B cell (primary cell): ENCODE measurements around the gene HLA-F. TPM values are rescaled to one million over a fixed set of nuclear protein-coding genes. Genes with fewer than 3 reads are reported as not detected.

Experiments
- ATAC-seq: fragments of 200-7000 bp; cut with Tn5 transposase; one replicate; pipeline ENCODE4 v1.10.0; 2021; ENCODE audit warnings: low read depth, mild to moderate bottlenecking, moderate number of reproducible peaks, moderate library complexity
- CTCF ChIA-PET: fragments of 350-600 bp; sonication (Branson Sonifier 250); formaldehyde crosslinking; loops from one replicate; lab custom pipeline; 2021; ENCODE audit warnings: antibody characterized with exemption, inconsistent platforms; lab: Charles Lee
- POLR2A ChIA-PET: fragments of 350-600 bp; sonication (Branson Sonifier 250); formaldehyde crosslinking; loops from one replicate; lab custom pipeline; 2021; ENCODE audit warnings: antibody characterized with exemption; lab: Charles Lee
- DNase-seq: peaks from one replicate; pipeline ENCODE4 v3.0.0; 2013
- H2AFZ ChIP-seq: 2 replicates; pipeline ENCODE4 v1.6.1; 2012; ENCODE audit warnings: mild to moderate bottlenecking, low read depth, low read length; ENCODE audit not compliant: insufficient read depth, poor library complexity, severe bottlenecking
- H3K27ac ChIP-seq, 2 donors: 1 replicate in 1 of 2; 2 replicates in 1 of 2; pipeline ENCODE4 v1.5.1; 2012 to 2013; ENCODE audit warnings: low read length in 2 of 2, mild to moderate bottlenecking in 2 of 2, moderate library complexity in 1 of 2
- H3K27me3 ChIP-seq, 4 experiments: fragments of 200-600 bp in 1 of 4; sonication (generic) in 1 of 4; replicated peaks in 1 of 4; 1 replicate in 2 of 4; 2 replicates in 2 of 4; pipeline versions ENCODE4 v1.6.1 to v1.7.0; 2013 to 2016; ENCODE audit warnings: low read length in 3 of 4, mild to moderate bottlenecking in 2 of 4, mixed read lengths in 1 of 4, moderate library complexity in 1 of 4; ENCODE audit not compliant: insufficient read depth in 4 of 4, control insufficient read depth in 3 of 4; ENCODE audit errors: control extremely low read depth in 1 of 4
- H3K36me3 ChIP-seq, 2 experiments: replicated peaks in 1 of 2; 1 replicate in 1 of 2; 2 replicates in 1 of 2; pipeline versions ENCODE4 v1.6.1 to v1.7.1; 2013; ENCODE audit warnings: low read length in 1 of 2; ENCODE audit not compliant: insufficient read depth in 2 of 2, control insufficient read depth in 1 of 2; ENCODE audit errors: control extremely low read depth in 1 of 2, extremely low read depth in 1 of 2
- H3K4me1 ChIP-seq, 2 donors: fragments of 200-600 bp in 1 of 2; sonication (generic) in 1 of 2; 1 replicate in 1 of 2; 2 replicates in 1 of 2; pipeline versions ENCODE4 v1.5.1 to v1.6.1; 2013 to 2017; ENCODE audit warnings: low read length in 2 of 2; ENCODE audit not compliant: control insufficient read depth in 2 of 2, insufficient read depth in 2 of 2
- H3K4me2 ChIP-seq: replicated peaks from 2 replicates; pipeline ENCODE3; 2012; ENCODE audit warnings: mild to moderate bottlenecking, low read depth, low read length; ENCODE audit not compliant: poor library complexity, severe bottlenecking
- H3K4me3 ChIP-seq, 5 experiments: fragments of 200-600 bp in 1 of 5; sonication (generic) in 1 of 5; 1 replicate in 3 of 5; 2 replicates in 2 of 5; pipeline versions ENCODE4 v1.5.1 to v1.7.0; 2011 to 2016; ENCODE audit warnings: low read length in 4 of 5, mild to moderate bottlenecking in 4 of 5, low read depth in 2 of 5, control low read depth in 1 of 5, moderate library complexity in 1 of 5; ENCODE audit not compliant: insufficient read depth in 1 of 5; ENCODE audit errors: control extremely low read depth in 1 of 5, extremely low read depth in 1 of 5
- H3K79me2 ChIP-seq: fragments of 200-600 bp; sonication (generic); one replicate; pipeline ENCODE4 v1.6.0; 2016; ENCODE audit warnings: low read length; ENCODE audit not compliant: control insufficient read depth, insufficient read depth
- H3K9ac ChIP-seq: fragments of 200-600 bp; sonication (generic); 2 replicates; pipeline ENCODE4 v1.6.1; 2017; ENCODE audit warnings: mild to moderate bottlenecking, low read length, moderate library complexity
- H3K9me3 ChIP-seq, 3 donors: one replicate each; pipeline versions ENCODE4 v1.6.1 to v1.7.1; 2013; ENCODE audit warnings: low read length in 2 of 3; ENCODE audit not compliant: control insufficient read depth in 2 of 3, insufficient read depth in 1 of 3; ENCODE audit errors: control extremely low read depth in 1 of 3
- H4K20me1 ChIP-seq: 2 replicates; pipeline ENCODE4 v1.6.0; 2012; ENCODE audit warnings: mild to moderate bottlenecking, low read length; ENCODE audit not compliant: insufficient read depth, control insufficient read depth, poor library complexity, severe bottlenecking
- H3K27ac Mint-ChIP-seq: one replicate; pipeline ENCODE4 v1.8.0; 2021; ENCODE audit warnings: mixed read lengths
- H3K27me3 Mint-ChIP-seq: one replicate; pipeline ENCODE4 v1.8.0; 2021; ENCODE audit warnings: mixed read lengths
- H3K4me1 Mint-ChIP-seq: one replicate; pipeline ENCODE4 v1.8.0; 2021; ENCODE audit warnings: mixed read lengths
- H3K4me3 Mint-ChIP-seq: one replicate; pipeline ENCODE4 v1.8.0; 2021; ENCODE audit warnings: mixed read lengths
- H3K9me3 Mint-ChIP-seq: one replicate; pipeline ENCODE4 v1.8.0; 2022; ENCODE audit warnings: mixed read lengths; ENCODE audit not compliant: insufficient read depth
- CTCF ChIP-seq: fragments of 200-600 bp; IDR thresholded peaks from one replicate; pipeline ENCODE4 v1.8.0; 2022; ENCODE audit warnings: antibody characterized with exemption, mild to moderate bottlenecking
- EZH2 ChIP-seq: IDR thresholded peaks from 2 replicates; pipeline ENCODE4 v1.6.1; 2012; ENCODE audit warnings: borderline replicate concordance, low read depth, mild to moderate bottlenecking, moderate library complexity, low read length; ENCODE audit not compliant: insufficient read depth, poor library complexity, severe bottlenecking
- WGBS: methylation state at CpG from one replicate; pipeline ENCODE4 v1.1.5; 2013; ENCODE audit warnings: missing lambda C conversion rate; ENCODE audit not compliant: insufficient coverage; 5-methylcytosine and 5-hydroxymethylcytosine counted together
- intact Hi-C: fragments of 100-400 bp; cut with micrococcal nuclease; formaldehyde crosslinking; loops from one replicate; pipeline ENCODE4 v1.10.0; 2022
- polyA plus RNA-seq: library from polyadenylated mRNA; depleted of rRNA; stranded (reverse); fragments of >200 nt; gene quantifications from 2 replicates; pipeline ENCODE4 v1.2.3, GENCODE V29; 2012
- total RNA-seq, 2 donors: library from RNA; stranded (reverse); fragments of 120-200 nt in 1 of 2; gene quantifications; 1 replicate in 1 of 2; 2 replicates in 1 of 2; pipeline versions ENCODE4 v1.2.3 to v1.2.4, GENCODE V29; 2013 to 2022

The HLA-F gene
- total and polyA plus RNA-seq, 2 donors (not counting 1 experiment from before 2014, with no cell fraction given) = 895 to 1,409 TPM

- no peak overlapping the region for H3K27ac Mint-ChIP-seq
- H3K4me1 Mint-ChIP-seq = peaks cover 6% of the 10 kb centered on the region
- H3K4me1 ChIP-seq = peaks cover 0 to 5% of the 10 kb centered on the region in 2 donors
- no peaks in the 10 kb centered on the region for H3K36me3 ChIP-seq
- no CpG with 5 or more reads among the region's 4 CpGs for WGBS
- ChIA-PET POLR2A (no interaction called here), CTCF (interaction anchor here (1.2 to 7.6 kb wide), 13 partner anchors 12 to 392 kb away, joined by 3 to 179 read pairs (median 9); no protein-coding TSS in a partner anchor)
- TF ChIP-seq EZH2 = no peak
- TF ChIP-seq CTCF = no peak
- ATAC-seq (no peak), DNase-seq (no peak)
- no peak overlapping the region for H3K4me3 Mint-ChIP-seq
- H3K27ac ChIP-seq = no peak overlapping the region
- H2AFZ ChIP-seq = no peak overlapping the region
- H3K9me3 ChIP-seq = no peaks in the 10 kb centered on the region
- H3K27me3 Mint-ChIP-seq = no peaks in the 10 kb centered on the region
- H3K9ac ChIP-seq = no peak overlapping the region
- no peaks in the 10 kb centered on the region for H3K9me3 Mint-ChIP-seq
- H3K4me3 ChIP-seq = no peak overlapping the region
- intact Hi-C loops = no loop called here
- no peaks in the 10 kb centered on the region for H4K20me1 ChIP-seq
- no peaks in the 10 kb centered on the region for H3K79me2 ChIP-seq
- no peaks in the 10 kb centered on the region for H3K27me3 ChIP-seq
- no peak overlapping the region for H3K4me2 ChIP-seq
Observed at GRCh38 chr6:29739136-29739881, 16.1 kb downstream of the HLA-F start.

GRCh38 chr6:29739882-29740261 lies 16.6 kb downstream of the HLA-F start:
- POLR2A ChIA-PET = no interaction called here
- Mint-ChIP-seq H3K4me3 (no peak overlapping the region), H3K27ac (no peak overlapping the region), H3K9me3 (no peaks in the 10 kb centered on the region), H3K4me1 (peaks cover under 1% of the 10 kb centered on the region), H3K27me3 (no peaks in the 10 kb centered on the region)
- intact Hi-C loops = no loop called here
- no peaks in the 10 kb centered on the region for H3K79me2 ChIP-seq
- no peak overlapping the region for H3K9ac ChIP-seq
- H3K9me3 ChIP-seq = no peaks in the 10 kb centered on the region
- H4K20me1 ChIP-seq = no peaks in the 10 kb centered on the region
- H3K4me2 ChIP-seq = no peak overlapping the region
- TF ChIP-seq CTCF (no peak), EZH2 (no peak)
- H2AFZ ChIP-seq = no peak overlapping the region
- no peak overlapping the region for H3K4me3 ChIP-seq
- CTCF ChIA-PET = interaction anchor here (1.4 to 7.6 kb wide), 3 partner anchors 11 to 94 kb away, joined by 3 to 179 read pairs (median 88); no protein-coding TSS in a partner anchor
- peaks cover 0 to under 1% of the 10 kb centered on the region in 2 donors for H3K4me1 ChIP-seq
- H3K27ac ChIP-seq = no peak overlapping the region
- H3K36me3 ChIP-seq = no peaks in the 10 kb centered on the region
- no CpG with 5 or more reads among the region's 1 CpG for WGBS
- H3K27me3 ChIP-seq = no peaks in the 10 kb centered on the region
- ATAC-seq (no peak), DNase-seq (no peak)
